ENCODE data around the gene RNF223. TPM values are rescaled to one million over a fixed set of nuclear protein-coding genes. Genes with fewer than 3 reads are reported as not detected.

The RNF223 gene
- total RNA-seq, 1 donor = not detected

DNA sequence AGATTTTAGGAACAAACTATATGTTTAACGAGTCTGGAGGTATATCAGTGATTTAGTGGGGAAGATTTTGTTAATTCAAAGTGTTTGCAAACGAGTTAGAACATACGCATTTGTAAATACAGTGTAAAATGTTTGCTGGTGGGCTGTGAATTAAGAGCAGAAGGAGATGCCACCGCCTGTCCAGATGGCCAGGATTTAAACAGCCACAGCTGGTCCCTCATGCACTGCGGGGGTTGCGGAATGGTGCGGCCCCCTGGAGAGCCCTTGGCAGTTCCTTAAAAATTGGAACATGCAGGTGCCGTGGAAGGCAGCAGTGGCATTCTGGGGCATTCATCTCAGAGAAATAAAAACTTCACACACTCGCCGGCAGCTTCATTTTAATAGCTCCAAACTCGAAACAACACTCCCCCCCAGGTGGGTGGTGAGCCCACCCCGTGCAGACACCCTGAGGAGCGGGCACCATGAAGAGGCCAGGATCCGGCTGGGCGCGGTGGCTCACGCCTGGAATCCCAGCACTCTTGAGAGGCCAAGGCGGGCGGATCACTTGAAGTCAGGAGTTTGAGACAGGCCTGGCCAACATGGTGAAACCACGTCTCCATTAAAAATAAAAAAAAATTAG lies 45.3 kb upstream of the RNF223 start:
- no peak for DNase-seq (ENCODE audit: low read depth)
- no peak overlapping the region for H3K4me3 ChIP-seq (ENCODE audit: low read depth, low read length)
- TF ChIP-seq, protein P1, sequence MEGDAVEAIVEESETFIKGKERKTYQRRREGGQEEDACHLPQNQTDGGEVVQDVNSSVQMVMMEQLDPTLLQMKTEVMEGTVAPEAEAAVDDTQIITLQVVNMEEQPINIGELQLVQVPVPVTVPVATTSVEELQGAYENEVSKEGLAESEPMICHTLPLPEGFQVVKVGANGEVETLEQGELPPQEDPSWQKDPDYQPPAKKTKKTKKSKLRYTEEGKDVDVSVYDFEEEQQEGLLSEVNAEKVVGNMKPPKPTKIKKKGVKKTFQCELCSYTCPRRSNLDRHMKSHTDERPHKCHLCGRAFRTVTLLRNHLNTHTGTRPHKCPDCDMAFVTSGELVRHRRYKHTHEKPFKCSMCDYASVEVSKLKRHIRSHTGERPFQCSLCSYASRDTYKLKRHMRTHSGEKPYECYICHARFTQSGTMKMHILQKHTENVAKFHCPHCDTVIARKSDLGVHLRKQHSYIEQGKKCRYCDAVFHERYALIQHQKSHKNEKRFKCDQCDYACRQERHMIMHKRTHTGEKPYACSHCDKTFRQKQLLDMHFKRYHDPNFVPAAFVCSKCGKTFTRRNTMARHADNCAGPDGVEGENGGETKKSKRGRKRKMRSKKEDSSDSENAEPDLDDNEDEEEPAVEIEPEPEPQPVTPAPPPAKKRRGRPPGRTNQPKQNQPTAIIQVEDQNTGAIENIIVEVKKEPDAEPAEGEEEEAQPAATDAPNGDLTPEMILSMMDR (IDR thresholded peaks at IDR 0.05; ENCODE audit: insufficient read depth, low read depth, low read length) = no peak

DNA sequence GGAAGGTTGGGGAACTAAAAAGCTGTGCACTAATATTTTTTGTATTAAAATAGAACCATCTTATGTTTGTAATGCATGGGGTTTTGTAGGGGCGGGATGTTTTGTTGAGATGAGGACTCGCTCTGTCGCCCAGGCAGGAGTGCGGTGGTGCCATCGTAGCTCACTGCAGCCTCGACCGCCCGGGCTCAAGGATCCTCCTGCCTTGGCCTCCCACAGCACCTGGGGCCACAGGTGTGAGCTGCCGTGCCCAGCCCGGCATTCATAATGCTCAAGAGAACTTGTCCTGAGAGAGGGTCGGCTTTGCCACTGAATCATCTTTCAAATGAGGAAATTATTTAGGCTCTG lies 44.7 kb upstream of the RNF223 start:
- no peak overlapping the region for H3K4me3 ChIP-seq (ENCODE audit: low read depth, low read length)
- DNase-seq (ENCODE audit: low read depth) = no peak
- TF ChIP-seq, protein P1 (IDR thresholded peaks at IDR 0.05; ENCODE audit: insufficient read depth, low read depth, low read length) = no peak

DNA sequence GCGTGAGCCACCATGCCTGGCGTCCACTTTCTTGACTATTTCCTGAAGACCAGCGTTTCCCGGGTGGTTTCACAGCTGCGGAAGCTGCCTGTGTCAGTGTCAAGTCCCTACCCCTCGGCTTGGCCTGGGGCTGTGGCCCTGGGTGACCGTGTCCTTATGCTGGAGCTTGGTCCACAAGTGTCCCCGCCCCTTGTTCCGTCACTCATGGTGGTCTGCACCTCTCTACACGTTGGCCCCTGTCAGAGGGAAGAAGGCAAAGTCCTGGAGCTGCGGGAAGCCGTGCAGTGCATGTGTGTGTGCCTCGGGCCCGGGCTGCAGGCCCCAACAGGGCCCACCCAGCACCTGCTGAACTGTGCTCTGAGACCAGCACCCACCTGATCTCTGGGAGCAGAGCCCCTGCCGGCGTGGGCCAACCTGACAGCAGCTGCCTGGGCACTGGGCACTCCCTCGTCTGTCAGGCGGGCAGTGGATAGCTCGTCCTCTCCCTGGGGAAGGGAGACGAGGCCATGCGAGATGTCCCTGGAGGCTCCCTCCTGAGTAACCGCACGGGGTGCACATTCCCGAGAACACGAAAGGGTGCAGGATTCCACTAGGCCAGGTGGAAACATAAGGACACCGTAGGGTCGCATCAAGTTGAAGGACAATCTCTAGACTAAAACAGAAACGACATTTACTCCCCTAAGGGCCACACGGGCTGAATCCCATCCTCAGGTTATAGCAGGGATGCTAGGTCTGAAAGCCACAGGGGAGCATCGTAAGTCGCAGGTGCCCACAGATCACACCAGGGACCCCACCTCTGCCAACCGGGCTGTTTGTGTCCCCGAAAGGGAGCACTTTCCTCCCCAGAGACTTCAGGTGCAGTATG lies 44.1 kb upstream of the RNF223 start:
- DNase-seq (ENCODE audit: low read depth) = no peak
- TF ChIP-seq, protein P1 (IDR thresholded peaks at IDR 0.05; ENCODE audit: insufficient read depth, low read depth, low read length) = no peak

DNA sequence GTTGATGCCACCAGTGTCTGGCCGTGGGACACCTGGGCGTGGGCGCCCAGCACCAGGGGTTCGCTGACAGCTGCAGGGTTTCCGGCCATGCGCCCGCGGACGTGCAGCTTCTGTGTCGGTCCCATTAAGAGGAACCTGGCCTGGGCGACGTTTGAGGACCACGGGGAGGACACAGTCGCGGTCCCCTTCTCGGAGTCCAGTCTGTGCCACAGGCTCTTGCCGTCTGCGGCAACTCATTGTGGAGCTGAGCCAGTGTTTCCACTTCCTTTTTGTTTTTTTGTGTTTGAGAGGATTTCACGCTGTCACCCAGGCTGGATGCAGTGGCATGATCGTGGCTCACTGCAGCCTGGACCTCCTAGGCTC lies 43.3 kb upstream of the RNF223 start:
- TF ChIP-seq, protein P1 (IDR thresholded peaks at IDR 0.05; ENCODE audit: insufficient read depth, low read depth, low read length) = no peak

More for the DNA sequence above, 44.1 kb upstream of the RNF223 start:
- H3K4me3 ChIP-seq (ENCODE audit: low read depth, low read length) = no peak overlapping the region

DNA sequence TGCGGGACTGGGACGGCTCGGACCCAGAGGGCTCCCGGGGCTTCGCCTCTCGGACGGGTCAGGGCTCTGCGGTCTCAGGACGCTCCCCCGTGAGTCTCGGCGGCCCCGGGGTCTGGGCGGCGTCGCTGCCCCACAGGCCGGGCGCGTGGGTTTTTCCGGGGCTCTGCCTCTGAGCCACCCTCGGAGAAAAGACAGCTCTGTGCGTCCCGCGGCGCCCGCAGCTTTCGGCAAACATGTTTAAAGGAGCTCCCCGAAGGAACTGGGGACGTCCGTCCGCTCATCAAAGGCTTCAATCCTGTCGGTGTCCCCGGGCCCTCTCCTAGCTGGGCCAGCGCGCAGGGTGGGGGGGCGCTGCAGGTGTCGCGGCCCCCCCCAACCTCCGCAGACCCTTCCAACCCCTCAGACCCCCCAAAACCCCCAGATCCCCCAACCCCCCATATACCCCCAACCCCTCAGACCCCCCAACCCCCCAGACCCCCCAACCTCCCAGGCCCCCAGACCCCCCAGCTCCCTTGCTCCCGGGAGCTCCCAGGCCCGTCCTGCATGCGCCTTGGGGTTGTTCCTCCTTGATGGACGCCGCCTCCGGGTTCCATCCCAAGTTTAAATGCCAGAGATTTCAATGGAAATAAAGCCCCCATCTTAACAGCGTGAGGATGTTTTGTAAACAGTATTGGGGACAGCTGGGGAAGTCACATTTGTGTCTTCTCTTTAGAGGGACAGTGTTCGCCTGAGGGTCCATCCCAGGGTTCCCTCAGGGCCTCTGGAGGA lies 42.8 kb upstream of the RNF223 start:
- H3K4me3 ChIP-seq (ENCODE audit: low read depth, low read length) = peak overlapping the region; percentile 61
- TF ChIP-seq, protein P1 (IDR thresholded peaks at IDR 0.05; ENCODE audit: insufficient read depth, low read depth, low read length) = no peak
- DNase-seq (ENCODE audit: low read depth) = peak; percentile 19

More for the DNA sequence above, 43.3 kb upstream of the RNF223 start:
- DNase-seq (ENCODE audit: low read depth) = no peak
- H3K4me3 ChIP-seq (ENCODE audit: low read depth, low read length) = no peak overlapping the region

DNA sequence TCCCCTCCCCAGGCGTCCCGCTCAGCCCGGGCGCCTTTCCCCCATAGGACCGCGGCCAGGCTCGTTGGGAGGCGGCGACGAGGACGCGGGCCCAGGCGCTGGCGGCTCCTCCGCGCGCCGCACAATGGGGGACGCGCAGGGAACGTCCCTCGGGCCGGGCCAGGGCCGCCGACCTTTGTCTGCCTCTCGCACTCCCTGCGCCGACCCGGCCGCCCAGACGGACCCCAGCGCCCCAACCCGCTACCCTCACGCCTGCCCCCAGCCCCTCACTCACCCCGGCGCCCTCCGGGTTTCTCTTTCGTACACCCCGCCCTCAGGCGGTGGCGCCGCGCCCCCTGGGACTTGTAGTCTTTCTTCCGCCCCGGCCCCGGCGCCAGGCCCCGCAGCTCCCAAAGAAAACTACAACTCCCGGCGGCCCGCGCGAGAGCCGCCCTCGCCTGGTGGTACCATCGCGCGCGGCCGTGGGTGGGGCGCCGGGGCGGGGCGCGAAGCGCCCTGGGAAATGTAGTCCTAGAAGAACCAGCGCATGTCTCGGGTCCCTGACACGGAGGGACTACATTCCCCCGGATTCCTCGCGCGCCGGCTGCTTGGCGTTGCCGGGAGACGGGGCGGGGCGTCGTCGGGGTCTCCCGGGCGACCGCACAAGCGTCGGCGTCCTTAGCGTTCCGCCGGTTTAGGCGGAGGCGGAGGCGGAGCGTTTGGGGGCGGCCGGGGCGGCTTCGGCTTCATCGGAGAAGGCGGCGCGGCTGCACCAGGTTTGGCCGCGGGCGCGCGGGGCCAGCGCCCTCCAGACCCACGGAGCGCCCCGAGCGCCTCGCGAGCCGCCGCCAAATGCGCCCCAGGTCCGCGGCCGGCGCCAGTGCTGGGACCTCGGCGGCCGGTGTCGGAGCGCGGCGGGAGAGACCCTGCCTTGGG lies 41.9 kb upstream of the RNF223 start, which contains the start of gene C1orf159:
Gene C1orf159 (minus strand): TSS at position 304 of the 915 bp plus-strand sequence. CDS start 24,546 bp downstream, outside the sequence.
- TF ChIP-seq, protein P1 (IDR thresholded peaks at IDR 0.05; ENCODE audit: insufficient read depth, low read depth, low read length) = no peak
- DNase-seq (ENCODE audit: low read depth) = peak; percentile 98
- H3K4me3 ChIP-seq (ENCODE audit: low read depth, low read length) = peak within 1 kb of the TSS; percentile 74
